Cerebellar nuclear complex (tissue), 1 donor: ENCODE measurements around the gene LHFPL3.
"Not testable (repeated sequence)": the region's sequence is repeated elsewhere in the genome, so short reads cannot be mapped to it uniquely, and the experiment has no call there.

Source experiments
- DNase-seq, 2 experiments: peaks; one replicate each; lab custom pipeline; 2025; lab: John Stamatoyannopoulos, UW

Gene LHFPL3

DNA sequence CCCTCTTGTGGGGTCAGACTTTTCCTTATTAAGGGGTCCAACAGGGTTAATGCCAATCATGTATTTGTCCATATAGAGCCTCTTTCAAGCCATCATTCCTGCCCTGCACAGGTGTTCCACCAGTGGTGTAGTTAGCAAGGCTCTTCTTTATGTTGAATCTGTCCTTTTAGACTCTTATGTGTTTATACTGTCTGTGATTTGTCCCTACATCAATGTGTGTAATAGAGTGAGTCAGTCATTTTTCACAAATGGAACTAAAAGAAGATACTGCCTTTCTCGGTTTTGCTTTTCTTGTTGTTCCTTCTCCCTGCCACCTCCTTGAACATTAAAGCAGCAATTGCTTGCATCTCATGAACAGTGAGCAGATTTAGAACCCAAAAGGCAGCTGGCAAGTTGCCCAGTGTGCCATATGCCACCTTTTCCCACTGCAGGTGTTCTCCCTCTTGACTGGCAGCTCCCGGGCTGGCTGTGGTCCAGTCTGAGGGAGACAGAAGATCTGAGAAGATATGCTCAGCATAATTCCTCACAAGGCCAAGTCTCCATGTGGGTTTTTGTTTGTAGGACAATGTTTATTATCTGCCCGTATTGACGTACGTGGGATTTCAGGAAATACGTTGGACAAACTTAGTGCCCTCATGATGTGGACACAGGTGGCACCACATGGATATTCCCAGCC lies 154.1 kb downstream of the LHFPL3 start:
- peak; percentile 60 to 91 for DNase-seq

DNA sequence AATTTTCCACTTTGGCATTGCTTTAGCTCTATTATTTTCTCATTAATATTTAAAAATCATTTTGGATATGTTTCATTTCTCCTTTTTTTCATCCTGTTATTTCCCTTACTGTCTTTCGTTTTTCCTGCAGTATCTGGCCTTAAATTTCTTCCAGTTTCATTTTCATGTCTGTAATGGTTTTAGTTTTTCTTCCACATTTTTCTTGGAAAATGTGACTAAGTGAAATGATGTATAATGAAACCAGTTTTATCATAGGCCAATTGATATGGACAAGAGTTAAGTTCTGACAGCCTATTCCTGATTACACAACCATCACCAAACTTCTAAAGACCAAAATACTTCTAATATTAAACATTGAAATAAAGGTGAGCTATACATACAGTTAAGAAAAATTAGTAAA lies 158.5 kb downstream of the LHFPL3 start:
- DNase-seq, result no peak

DNA sequence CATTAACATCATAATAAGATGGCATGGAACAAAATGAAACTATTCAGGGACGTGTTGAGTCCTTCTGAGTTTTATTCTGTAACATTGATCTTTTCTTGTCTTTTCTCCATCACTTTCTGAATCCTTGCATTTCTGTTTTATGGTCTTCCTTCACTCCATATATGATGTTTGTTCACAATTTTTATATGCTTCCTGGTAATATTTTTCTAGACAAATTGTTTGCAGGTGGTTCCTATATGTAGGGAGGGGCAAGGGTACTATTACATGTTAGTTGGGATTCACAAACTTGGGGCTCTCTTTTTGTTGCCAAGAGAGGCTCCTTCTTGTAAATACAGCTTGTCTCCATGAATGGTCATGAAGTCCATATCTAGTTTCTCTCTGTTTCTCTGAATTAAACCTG lies 159.2 kb downstream of the LHFPL3 start:
- DNase-seq, result no peak

DNA sequence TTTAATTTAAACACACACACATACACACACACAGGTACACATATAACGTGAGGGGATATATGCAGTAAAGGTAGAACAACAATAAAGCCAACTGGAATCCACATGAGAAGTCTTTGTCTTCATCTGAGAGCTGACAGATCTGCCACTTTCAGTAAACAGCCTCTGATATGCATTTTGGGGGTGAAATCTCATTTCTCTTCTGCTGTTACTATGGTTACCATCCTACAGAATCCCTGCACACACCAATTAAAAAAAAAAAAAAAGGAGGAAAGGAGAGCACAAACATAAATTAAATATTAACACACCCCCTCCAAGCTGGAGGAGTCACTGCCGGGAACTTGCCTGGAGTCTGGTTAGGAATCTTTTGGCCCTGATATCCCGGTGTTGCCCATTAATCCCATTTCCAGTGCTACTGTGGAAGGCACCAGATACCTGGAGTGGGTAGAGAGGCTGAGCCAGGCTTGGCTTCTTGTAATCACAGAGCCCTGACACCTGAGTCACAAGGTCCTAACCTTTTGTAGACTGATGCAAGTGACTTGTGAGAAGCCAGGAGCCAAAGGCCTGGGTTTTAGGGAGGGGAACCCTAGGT lies 169.1 kb downstream of the LHFPL3 start:
- DNase-seq, result no peak

DNA sequence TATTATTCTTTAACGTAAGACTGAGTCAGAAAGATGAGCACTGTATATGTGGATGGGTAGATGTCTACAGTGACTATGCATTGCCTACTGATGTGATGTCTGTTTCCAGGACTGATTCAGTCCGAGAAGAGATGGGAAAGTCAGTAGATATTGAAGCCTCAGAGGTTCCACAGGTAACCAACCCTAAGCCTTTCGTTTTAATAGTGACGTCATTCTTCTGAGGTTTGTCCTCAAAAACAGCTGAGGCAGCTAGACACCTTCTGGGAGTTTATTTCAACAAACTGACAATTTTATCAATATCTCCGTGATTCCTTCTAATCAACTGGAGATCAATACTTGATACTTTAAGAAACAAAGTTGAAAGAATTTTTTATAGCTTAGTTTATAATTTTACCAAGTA lies 171.6 kb downstream of the LHFPL3 start:
- no peak for DNase-seq

DNA sequence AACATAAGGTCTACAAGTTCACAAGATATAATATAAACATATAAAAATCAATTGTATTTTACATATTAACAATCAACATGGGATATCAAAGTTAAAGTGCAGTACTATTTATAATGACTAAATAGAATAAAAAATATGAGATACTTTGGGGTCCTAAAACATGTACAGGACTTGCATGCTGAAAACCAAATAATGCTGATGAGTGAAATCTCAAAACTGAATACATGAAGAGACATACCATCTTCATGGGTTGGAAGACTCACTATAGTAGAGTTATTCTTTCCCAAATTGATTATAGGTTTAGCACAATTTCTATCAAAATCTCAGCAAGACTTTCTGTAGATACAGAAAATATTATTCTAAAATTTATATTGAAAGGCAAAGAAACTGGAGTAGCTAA lies 181.5 kb downstream of the LHFPL3 start:
- no peak for DNase-seq

DNA sequence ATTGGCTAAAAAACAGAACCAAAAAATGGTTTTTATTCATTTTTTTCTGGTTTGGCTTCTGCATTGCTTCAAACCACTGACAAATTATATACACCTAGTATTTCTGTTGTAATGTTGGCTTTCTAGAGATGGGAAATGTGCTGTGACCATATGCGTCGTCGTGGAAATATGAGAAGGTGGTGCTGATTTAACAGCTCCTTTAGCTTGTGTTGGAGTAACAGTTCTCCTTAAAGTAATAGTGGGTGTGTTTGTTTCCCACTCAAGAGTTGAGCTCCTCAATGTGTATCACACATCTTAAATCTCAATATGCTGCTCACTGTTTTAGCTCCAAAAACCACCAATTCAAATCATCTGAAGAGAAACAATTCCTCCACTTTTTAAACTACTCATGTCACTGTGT lies 196.4 kb downstream of the LHFPL3 start:
- no peak for DNase-seq

DNA sequence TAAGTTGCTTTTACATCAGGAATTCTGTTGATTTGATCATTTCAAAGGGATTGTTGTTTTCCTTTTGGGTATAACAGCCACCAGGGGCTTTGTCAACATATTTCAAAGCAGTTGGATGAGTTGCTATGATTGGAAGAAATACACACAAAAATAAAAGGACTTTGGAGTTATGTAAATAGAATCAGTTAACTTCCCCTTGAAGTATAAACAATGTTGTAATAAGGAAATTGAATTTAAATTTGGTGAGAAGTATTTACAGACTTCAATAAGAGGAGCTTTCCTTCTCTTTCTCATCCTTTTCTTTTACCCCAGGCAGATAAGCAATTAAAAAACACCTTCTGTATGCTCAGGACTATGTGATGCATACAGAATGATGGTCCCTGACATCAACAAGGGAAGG lies 199.7 kb downstream of the LHFPL3 start:
- DNase-seq, result no peak

DNA sequence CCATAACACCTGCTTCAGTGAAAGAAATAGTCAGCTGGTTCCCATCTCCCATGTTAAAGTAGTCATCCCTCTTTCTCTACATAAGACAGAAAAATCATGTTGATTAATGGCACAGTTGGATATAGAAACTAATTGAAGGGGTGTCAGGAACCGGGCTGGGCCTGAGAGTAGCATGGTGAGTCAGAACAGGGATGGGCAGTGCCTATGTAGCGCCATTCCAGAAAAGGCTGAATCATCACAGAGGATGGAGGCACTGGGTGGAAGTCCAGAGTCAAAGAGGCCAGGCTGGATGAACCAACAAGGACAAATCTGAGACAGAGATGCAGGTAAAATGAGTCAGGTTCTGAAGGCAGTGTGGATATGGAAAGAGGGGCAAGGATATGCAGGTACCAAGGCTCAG lies 201.2 kb downstream of the LHFPL3 start:
- no peak for DNase-seq

DNA sequence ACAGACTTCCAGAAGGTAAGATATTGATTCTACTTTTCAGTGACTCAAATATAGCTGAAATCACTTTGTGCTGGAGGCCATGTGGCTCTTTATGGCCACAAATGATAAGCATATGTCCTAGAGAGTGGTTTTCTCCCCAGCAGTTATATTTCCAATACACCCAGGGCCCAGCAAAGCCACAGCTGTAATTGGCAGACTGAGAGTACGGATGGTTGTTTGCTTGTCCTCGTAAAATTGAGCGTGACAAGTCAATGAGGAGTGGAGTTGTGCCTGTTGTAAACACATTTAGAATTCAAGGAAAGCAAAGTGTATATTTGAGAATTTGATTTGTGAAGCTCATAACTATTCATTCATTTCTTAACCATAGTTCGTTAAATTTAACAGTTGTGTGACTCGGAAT lies 201.8 kb downstream of the LHFPL3 start:
- DNase-seq, result no peak

DNA sequence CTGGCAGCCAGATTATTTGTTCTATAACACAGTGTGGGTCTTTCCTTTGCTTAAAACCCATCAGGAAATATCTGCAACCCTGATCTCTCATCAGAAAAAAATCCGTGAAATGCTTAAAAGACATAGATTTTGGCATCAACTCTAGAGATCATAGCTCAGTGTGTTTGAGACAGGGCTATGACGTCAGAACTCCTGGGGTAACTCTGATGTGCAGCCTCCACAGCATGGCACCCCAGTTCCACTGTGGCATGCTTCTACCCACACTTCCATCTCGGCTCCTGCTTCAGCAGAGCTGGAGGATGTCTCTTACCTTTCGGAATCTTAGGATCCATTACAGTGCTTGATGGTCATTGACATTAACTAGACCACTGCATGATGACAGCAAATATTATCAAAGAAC lies 205.7 kb downstream of the LHFPL3 start:
- DNase-seq, result no peak

DNA sequence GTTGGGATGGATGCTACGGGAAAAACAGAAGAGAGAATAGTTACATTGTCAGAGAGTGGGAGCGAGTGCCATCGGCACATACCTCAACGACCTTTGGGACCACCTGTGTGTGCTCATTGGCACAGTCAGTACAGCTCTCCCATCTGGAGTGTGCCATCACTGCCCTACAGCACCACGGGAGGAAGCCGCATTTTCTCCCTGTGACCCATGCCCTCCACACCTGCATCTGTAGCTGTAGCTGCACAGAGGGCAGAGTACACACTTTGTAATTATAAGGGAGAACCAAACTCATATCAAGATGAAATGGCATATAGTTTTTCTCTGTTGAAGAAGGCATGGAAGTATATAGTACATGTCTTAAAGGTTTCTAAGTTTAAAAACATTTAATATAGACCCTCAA lies 207.4 kb downstream of the LHFPL3 start:
- DNase-seq, result no peak

DNA sequence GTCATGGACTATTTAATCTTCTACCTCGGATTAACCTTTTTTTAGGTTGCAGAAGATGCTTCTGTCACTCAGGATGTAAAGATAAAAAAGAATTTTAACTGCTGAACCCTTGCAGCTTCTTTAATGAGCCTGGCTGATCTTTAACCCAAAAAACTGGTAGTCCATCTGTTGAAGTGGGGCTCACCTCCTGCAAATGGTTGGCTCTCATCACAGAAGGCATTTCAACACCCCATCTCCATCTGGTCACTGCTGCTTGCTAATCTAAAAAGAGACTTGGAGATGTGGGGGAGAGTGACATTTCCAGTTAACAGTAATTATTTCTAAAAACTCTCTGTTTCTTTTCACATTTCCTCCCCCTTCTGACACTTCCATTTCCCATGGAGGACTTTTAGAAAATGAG lies 208.6 kb downstream of the LHFPL3 start:
- DNase-seq, result no peak

DNA sequence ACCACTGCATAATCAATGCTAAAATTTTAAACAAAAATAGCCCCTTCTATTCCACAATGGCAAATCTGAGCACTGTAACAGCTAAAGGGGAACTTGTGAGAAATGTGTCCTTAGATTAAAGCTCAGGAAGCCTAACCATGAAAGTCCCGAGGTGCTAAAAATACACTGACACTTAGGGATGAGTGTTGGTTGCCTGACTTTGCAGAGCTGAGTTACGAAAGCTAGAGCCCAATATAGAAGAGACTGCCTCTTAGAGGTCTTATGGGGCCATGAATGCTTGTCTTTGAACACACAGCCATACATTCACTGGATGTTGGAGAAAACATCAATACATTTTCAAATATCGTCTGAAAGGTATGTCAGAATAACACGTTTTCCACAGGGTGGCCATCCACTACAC lies 209.7 kb downstream of the LHFPL3 start:
- no peak for DNase-seq

DNA sequence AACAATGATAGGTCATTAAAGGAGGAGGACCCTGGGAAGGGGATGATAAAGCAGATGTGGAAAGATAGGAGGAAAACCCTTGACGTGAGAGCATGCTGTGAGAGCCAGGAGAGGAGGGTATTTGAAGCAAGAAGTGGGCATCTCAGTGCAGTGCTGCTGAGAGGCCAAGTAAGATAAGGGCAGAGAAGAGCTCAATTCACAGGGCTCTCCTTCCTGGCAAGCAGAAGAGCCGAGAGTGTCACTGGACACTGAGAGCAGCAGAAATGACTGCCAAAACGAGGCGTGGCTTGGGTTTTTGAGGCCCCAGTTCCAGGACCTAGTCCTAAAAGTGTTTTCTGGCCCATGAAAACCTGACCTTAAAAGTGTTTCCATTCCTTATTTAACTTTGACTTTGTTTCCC lies 213.5 kb downstream of the LHFPL3 start:
- no peak for DNase-seq

DNA sequence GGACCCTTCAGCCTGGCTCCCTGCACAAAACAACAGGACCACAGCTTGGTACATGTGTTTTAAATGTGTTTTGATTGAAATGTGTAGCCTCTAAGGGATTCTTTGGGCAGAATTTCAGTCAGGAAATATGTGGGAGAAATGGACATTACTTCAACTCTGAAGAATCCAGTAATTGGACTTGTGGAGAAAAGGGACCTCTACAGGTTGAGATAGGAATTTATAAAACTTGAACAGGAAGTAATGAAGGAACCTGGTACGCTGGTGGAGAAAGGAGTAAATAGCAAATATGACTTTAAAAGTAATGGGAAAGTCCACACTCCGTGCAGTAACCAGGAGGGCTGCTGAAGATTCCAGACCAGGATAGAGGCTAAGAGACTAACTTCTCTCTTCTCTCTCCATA lies 220.5 kb downstream of the LHFPL3 start:
- DNase-seq, result no peak

DNA sequence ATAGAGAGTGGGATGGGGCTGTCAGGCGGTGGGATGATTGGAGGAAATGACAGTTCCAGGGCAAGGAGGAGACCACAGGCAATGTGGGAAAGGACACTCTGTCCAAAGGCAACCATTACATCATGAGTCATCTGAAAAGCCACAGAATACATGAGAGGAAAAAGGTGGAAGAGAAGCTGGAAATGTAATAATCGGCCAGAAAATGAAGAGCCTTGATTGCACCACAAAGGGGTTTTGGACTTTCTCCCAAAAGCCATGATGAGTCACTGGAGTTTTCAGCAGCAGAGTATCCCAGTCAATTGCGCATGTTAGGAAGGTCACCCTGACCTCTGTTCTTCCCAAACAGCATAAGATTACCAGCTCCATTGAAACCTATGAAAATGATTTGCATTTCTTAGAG lies 222.0 kb downstream of the LHFPL3 start:
- DNase-seq, result no peak

DNA sequence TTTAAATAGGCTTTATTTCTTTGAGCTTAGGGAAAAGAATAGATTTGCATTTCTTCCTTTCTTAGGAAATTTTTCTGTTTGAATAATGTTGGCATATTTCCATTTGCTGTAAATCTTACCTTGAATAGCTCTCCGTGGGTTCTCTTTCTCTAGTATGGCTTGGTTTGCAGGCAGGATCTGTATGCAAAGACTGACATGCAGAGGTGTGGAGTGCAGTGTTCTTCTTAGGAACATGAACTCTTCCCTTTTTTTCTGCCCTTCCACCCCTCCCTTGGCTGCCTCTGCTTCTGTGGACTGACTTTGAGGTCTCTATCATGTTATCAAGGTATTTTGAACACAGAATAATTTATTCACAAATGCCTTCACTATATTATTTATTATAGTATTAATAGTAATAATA lies 222.8 kb downstream of the LHFPL3 start:
- DNase-seq, result no peak

DNA sequence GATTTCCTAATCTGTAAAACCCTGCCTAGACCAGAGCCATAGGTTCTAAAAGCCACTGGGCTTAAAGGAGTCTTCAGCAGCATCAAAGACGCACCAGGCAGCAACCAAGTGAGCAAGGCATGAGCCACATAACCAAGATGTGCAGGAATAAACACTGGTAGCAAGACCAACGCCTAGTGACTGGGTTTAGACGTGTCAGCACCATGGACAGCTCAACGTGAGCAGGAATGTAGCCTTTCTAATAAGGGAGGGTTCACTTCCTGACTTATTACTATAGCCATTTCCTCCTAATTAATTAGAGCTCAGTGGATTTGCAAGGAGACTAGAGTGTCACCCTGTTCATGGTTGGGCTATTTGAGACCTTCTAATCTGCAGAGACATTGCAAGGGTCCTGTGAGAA lies 223.7 kb downstream of the LHFPL3 start:
- no peak for DNase-seq

DNA sequence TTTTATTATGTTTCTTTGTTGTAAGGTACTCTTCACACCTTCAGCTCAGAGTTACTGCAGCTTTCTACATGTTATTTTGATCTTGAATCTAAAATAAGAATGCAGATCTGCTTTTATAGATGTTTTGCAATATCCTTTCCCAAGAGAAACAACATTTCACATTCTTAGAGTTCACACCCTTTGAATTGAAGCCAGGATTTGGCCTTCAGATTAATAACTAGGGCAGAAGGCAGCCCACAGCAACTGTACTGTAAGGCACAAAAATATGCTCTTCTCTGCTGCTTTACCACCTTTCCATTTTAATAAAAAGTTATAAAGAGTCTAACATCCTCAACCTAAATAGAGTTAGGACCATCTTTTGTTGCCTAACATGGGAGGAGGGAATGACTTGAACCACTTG lies 224.7 kb downstream of the LHFPL3 start:
- DNase-seq, result no peak

DNA sequence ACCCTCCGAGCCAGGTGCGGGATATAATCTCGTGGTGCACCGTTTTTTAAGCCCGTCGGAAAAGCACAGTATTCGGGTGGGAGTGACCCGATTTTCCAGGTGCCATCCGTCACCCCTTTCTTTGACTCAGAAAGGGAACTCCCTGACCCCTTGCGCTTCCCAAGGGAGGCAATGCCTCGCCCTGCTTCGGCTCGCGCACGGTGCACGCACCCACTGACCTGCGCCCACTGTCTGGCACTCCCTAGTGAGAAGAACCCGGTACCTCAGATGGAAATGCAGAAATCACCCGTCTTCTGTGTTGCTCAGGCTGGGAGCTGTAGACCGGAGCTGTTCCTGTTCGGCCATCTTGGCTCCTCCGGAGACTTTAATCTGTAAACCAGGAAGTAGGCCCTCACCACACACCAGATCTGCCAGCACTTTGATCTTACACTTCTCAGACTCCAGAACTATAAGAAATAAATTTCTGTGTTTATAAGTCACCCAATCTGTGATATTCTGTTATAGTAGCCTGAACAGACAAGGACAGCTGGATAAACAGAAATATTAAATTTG lies 235.0 kb downstream of the LHFPL3 start:
- not testable (repeated sequence) for DNase-seq

DNA sequence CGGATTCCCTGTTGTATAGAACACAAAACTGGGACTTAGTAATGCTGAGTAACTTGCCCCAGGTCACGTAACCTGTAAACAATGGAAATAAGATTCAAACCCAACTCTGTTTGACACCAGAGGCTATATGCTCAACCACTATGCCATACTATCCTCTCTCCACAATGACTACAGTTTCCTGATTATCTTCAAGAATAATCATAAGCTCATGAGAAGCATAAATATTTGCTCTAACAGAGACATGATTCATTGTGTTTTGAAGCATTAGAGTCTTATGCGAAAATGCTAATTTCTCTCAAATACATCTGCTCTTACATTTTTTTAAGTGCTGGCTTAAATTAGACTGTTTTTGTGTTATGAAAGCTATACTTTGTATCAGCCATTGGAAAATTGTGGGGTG lies 241.3 kb downstream of the LHFPL3 start:
- no peak for DNase-seq

DNA sequence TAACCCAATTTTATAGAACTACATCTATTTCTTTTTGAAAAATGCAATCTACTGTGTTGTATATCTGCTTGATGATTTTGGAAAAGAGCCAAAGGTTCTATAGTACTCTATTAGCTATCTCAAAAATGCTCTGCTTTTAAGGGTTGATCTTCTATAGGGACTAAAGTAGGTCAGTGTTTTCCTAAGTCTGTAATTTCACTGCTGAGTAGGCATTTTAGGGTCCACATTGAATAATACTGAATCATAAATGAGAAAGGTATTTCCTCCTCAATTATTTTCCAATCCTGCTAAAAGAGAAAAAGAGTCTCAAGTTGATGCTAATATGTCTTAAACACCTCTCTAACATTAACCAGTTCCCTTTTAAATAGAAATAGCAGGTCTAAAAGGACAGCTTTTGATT lies 244.2 kb downstream of the LHFPL3 start:
- DNase-seq, result no peak

DNA sequence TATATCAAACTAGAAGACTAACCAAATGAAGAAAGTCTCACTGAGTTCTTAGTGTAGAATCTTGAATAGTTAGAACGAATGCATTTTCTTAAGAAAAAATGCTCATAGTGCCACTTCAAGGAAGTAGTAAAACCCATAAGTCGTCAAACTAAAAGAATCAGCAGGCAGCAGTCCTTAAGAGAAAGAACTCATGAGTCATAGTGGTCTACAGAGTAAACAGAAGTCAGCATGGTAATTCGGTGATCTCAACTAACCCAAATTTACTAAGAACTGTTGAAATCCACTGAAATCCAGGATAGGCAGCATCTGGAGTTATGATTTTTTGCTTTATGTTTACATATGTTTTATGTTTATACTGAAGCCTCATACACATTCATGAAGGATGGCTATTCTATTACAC lies 256.2 kb downstream of the LHFPL3 start:
- DNase-seq, result no peak
